Stimulated activated effector memory CD8-positive, alpha-beta T cell treated with anti-CD3 and anti-CD28 coated beads, Interleukin-12 subunit alpha, Interleukin-12 subunit beta, amount 100 ng/mL, for 72 hours (primary cell): Measurements from ENCODE around the gene DGCR8.
"Not testable (repeated sequence)": the region's sequence is repeated elsewhere in the genome, so short reads cannot be mapped to it uniquely, and the experiment has no call there.

Experiments used
- ATAC-seq: fragments of 150-1000 bp; cut with Tn5 transposase; 2 replicates; pipeline ENCODE4 v1.10.0; 2021
- DNase-seq, 2 donors: peaks; one replicate each; pipeline ENCODE4 v3.0.0; 2021 to 2022; ENCODE audit warnings: low spot score in 2 of 2
- H3K27ac Mint-ChIP-seq: one replicate; pipeline ENCODE4 v1.8.0; 2022; ENCODE audit warnings: mild to moderate bottlenecking, mixed read lengths
- H3K36me3 Mint-ChIP-seq: one replicate; pipeline ENCODE4 v1.8.0; 2022; ENCODE audit warnings: mild to moderate bottlenecking, mixed read lengths
- H3K4me1 Mint-ChIP-seq: one replicate; pipeline ENCODE4 v1.8.0; 2022; ENCODE audit warnings: mixed read lengths
- H3K4me3 Mint-ChIP-seq: one replicate; pipeline ENCODE4 v1.8.0; 2022; ENCODE audit warnings: mild to moderate bottlenecking, mixed read lengths
- H3K9me3 Mint-ChIP-seq: one replicate; pipeline ENCODE4 v1.8.0; 2022; ENCODE audit warnings: mixed read lengths

The DGCR8 gene

GRCh38 chr22:20159076-20159475 lies 79.0 kb downstream of the DGCR8 start:
- no peak for ATAC-seq
- H3K27ac Mint-ChIP-seq: no peak overlapping the region
- peaks cover 6% of the 10 kb centered on the region for H3K4me1 Mint-ChIP-seq
- peaks cover 8% of the 10 kb centered on the region for H3K36me3 Mint-ChIP-seq
- no peak for DNase-seq
- no peak overlapping the region for H3K4me3 Mint-ChIP-seq
- no peaks in the 10 kb centered on the region for H3K9me3 Mint-ChIP-seq

DNA sequence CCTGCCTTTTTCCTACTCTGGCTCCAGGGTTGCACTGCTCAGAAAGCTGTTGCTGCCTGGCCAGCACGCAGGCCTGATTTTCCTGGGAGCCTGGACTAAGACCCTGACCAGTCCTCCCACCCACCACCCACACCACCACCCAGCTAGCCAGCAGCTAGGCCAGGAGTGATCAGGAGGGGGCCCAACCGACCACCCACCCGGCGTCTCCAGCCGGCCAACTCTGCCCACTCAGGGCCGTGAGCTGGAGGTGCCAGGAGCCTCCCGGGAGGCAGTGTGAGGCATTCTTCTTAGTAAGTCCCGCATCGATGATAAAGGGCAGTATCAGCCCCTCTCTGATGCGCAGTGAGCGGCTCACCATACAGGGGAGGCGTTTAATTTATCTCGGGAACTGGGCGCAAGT lies 79.5 kb downstream of the DGCR8 start:
- H3K4me1 Mint-ChIP-seq: peaks cover 11% of the 10 kb centered on the region
- H3K9me3 Mint-ChIP-seq, H3K27ac Mint-ChIP-seq, DNase-seq, ATAC-seq, H3K4me3 Mint-ChIP-seq: not testable (repeated sequence)
- H3K36me3 Mint-ChIP-seq: peaks cover 12% of the 10 kb centered on the region

- Mint-ChIP-seq H3K9me3 (peaks cover 3% of the 10 kb centered on the region), H3K27ac (no peak overlapping the region)
- no peak for ATAC-seq
These were observed 80.0 kb downstream of the DGCR8 start for GRCh38 chr22:20160041-20160440.

More at GRCh38 chr22:20160041-20160440, 80.0 kb downstream of the DGCR8 start:
- Mint-ChIP-seq H3K36me3 (peaks cover 13% of the 10 kb centered on the region), H3K4me1 (peaks cover 11% of the 10 kb centered on the region), H3K4me3 (no peak overlapping the region)
- DNase-seq: no peak
